DND-41 (cell line): ENCODE data around the gene FNDC11.

ENCODE experiments used
- ATAC-seq: fragments of 200-7000 bp; cut with Tn5 transposase; 3 replicates; pipeline ENCODE4 v1.9.1; 2021; ENCODE audit warnings: low read depth; ENCODE audit not compliant: insufficient read depth
- DNase-seq: peaks from one replicate; pipeline ENCODE4 v3.0.0-alpha.2; 2020
- H2AFZ ChIP-seq: 2 replicates; pipeline ENCODE4 v1.6.0; 2012; ENCODE audit warnings: low read depth, low read length
- H3K27ac ChIP-seq: 2 replicates; pipeline ENCODE4 v1.5.1; 2012; ENCODE audit warnings: low read length, inconsistent platforms
- H3K27me3 ChIP-seq: fragments of 200-600 bp; sonication (generic); 2 replicates; pipeline ENCODE4 v1.6.0; 2012; ENCODE audit warnings: low read length, mild to moderate bottlenecking, inconsistent platforms; ENCODE audit not compliant: insufficient read depth, poor library complexity
- H3K36me3 ChIP-seq: 2 replicates; pipeline ENCODE4 v1.5.1; 2012; ENCODE audit warnings: low read length, inconsistent platforms; ENCODE audit not compliant: insufficient read depth
- H3K4me1 ChIP-seq: 2 replicates; pipeline ENCODE4 v1.5.1; 2012; ENCODE audit warnings: mild to moderate bottlenecking, low read length; ENCODE audit not compliant: insufficient read depth
- H3K4me2 ChIP-seq: 2 replicates; pipeline ENCODE4 v1.6.0; 2012; ENCODE audit warnings: mild to moderate bottlenecking, moderate library complexity, low read length, inconsistent platforms; ENCODE audit not compliant: insufficient read depth
- H3K4me3 ChIP-seq, 2 experiments: fragments of 200-600 bp in 1 of 2; shearing (Covaris generic) in 1 of 2; 2 replicates each; pipeline ENCODE4 v1.5.1; 2012 to 2016; ENCODE audit warnings: inconsistent platforms in 2 of 2, low read length in 2 of 2, mild to moderate bottlenecking in 2 of 2, low read depth in 1 of 2, moderate library complexity in 1 of 2
- H3K79me2 ChIP-seq: 2 replicates; pipeline ENCODE4 v1.6.0; 2012; ENCODE audit warnings: low read length, inconsistent platforms; ENCODE audit not compliant: insufficient read depth
- H3K9ac ChIP-seq: 2 replicates; pipeline ENCODE4 v1.6.0; 2012; ENCODE audit warnings: low read depth, mild to moderate bottlenecking, inconsistent platforms, low read length, moderate library complexity
- H3K9me3 ChIP-seq: 2 replicates; pipeline ENCODE4 v1.5.1; 2012; ENCODE audit warnings: low read length, moderate library complexity, mild to moderate bottlenecking, inconsistent platforms; ENCODE audit not compliant: insufficient read depth, severe bottlenecking
- H4K20me1 ChIP-seq: 2 replicates; pipeline ENCODE4 v1.6.0; 2012; ENCODE audit warnings: low read length; ENCODE audit not compliant: insufficient read depth
- EZH2 ChIP-seq: IDR thresholded peaks from 3 replicates; pipeline ENCODE4 v1.6.1; 2012; ENCODE audit warnings: borderline replicate concordance, low read depth, mild to moderate bottlenecking, moderate library complexity, low read length, inconsistent platforms; ENCODE audit not compliant: severe bottlenecking
- TF ChIP-seq, protein P1 (sequence below): IDR thresholded peaks from 2 replicates; pipeline ENCODE4 v1.5.1; 2012; ENCODE audit warnings: borderline replicate concordance, low read length, moderate library complexity, mild to moderate bottlenecking; ENCODE audit not compliant: poor library complexity, severe bottlenecking; ENCODE audit errors: extremely low read depth

FNDC11 gene

GRCh38 chr20:63539441-63540370 is 14.3 kb upstream of the FNDC11 start:
- no peaks in the 10 kb centered on the region for H3K27me3 ChIP-seq
- peaks cover 21% of the 10 kb centered on the region for H3K4me1 ChIP-seq
- H3K9ac ChIP-seq, result no peak overlapping the region
- TF ChIP-seq, protein P1, sequence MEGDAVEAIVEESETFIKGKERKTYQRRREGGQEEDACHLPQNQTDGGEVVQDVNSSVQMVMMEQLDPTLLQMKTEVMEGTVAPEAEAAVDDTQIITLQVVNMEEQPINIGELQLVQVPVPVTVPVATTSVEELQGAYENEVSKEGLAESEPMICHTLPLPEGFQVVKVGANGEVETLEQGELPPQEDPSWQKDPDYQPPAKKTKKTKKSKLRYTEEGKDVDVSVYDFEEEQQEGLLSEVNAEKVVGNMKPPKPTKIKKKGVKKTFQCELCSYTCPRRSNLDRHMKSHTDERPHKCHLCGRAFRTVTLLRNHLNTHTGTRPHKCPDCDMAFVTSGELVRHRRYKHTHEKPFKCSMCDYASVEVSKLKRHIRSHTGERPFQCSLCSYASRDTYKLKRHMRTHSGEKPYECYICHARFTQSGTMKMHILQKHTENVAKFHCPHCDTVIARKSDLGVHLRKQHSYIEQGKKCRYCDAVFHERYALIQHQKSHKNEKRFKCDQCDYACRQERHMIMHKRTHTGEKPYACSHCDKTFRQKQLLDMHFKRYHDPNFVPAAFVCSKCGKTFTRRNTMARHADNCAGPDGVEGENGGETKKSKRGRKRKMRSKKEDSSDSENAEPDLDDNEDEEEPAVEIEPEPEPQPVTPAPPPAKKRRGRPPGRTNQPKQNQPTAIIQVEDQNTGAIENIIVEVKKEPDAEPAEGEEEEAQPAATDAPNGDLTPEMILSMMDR, result no peak
- no peak for TF ChIP-seq EZH2
- DNase-seq, result no peak
- no peak overlapping the region for H2AFZ ChIP-seq
- H3K4me3 ChIP-seq, result no peak overlapping the region
- no peaks in the 10 kb centered on the region for H3K9me3 ChIP-seq
- H3K36me3 ChIP-seq, result no peaks in the 10 kb centered on the region
- no peak overlapping the region for H3K4me2 ChIP-seq
- peaks cover 4% of the 10 kb centered on the region; the same call in 1 of the 2 replicates for H4K20me1 ChIP-seq
- no peak for ATAC-seq
- no peaks in the 10 kb centered on the region for H3K79me2 ChIP-seq
- no peak overlapping the region for H3K27ac ChIP-seq

GRCh38 chr20:63540417-63541186 is 13.4 kb upstream of the FNDC11 start:
- Histone ChIP-seq H3K79me2 (no peaks in the 10 kb centered on the region), H3K9me3 (no peaks in the 10 kb centered on the region), H2AFZ (no peak overlapping the region), H3K4me1 (peaks cover 21% of the 10 kb centered on the region), H3K4me2 (no peak overlapping the region), H3K27ac (no peak overlapping the region), H3K36me3 (no peaks in the 10 kb centered on the region), H3K4me3 (no peak overlapping the region), H3K27me3 (no peaks in the 10 kb centered on the region), H4K20me1 (peaks cover 7% of the 10 kb centered on the region; the same call in 1 of the 2 replicates), H3K9ac (no peak overlapping the region)
- DNase-seq (no peak), ATAC-seq (no peak)
- TF ChIP-seq, protein P1, result no peak
- no peak for TF ChIP-seq EZH2

GRCh38 chr20:63541371-63541770 is 12.6 kb upstream of the FNDC11 start:
- DNase-seq, result no peak
- H3K27me3 ChIP-seq, result no peaks in the 10 kb centered on the region
- no peak for TF ChIP-seq EZH2
- TF ChIP-seq, protein P1, result no peak
- H2AFZ ChIP-seq, result no peak overlapping the region
- no peak overlapping the region for H3K4me2 ChIP-seq
- H3K9me3 ChIP-seq, result no peaks in the 10 kb centered on the region
- H3K4me3 ChIP-seq, result no peak overlapping the region
- ATAC-seq, result no peak
- H4K20me1 ChIP-seq, result peaks cover 7% of the 10 kb centered on the region; the same call in 1 of the 2 replicates
- H3K9ac ChIP-seq, result no peak overlapping the region
- H3K79me2 ChIP-seq, result no peaks in the 10 kb centered on the region
- H3K4me1 ChIP-seq, result peaks cover 21% of the 10 kb centered on the region
- H3K36me3 ChIP-seq, result no peaks in the 10 kb centered on the region
- H3K27ac ChIP-seq, result no peak overlapping the region
